ENCODE data around the gene MAN1B1.
A peak's percentile ranks its signal among the peaks of the same experiment; 100 is the strongest.
"Not testable (repeated sequence)": the region's sequence is repeated elsewhere in the genome, so short reads cannot be mapped to it uniquely, and the experiment has no call there.

The MAN1B1 gene

GRCh38 chr9:137052998-137053943 is 33.5 kb upstream of the MAN1B1 start:
- no peak for DNase-seq

DNA sequence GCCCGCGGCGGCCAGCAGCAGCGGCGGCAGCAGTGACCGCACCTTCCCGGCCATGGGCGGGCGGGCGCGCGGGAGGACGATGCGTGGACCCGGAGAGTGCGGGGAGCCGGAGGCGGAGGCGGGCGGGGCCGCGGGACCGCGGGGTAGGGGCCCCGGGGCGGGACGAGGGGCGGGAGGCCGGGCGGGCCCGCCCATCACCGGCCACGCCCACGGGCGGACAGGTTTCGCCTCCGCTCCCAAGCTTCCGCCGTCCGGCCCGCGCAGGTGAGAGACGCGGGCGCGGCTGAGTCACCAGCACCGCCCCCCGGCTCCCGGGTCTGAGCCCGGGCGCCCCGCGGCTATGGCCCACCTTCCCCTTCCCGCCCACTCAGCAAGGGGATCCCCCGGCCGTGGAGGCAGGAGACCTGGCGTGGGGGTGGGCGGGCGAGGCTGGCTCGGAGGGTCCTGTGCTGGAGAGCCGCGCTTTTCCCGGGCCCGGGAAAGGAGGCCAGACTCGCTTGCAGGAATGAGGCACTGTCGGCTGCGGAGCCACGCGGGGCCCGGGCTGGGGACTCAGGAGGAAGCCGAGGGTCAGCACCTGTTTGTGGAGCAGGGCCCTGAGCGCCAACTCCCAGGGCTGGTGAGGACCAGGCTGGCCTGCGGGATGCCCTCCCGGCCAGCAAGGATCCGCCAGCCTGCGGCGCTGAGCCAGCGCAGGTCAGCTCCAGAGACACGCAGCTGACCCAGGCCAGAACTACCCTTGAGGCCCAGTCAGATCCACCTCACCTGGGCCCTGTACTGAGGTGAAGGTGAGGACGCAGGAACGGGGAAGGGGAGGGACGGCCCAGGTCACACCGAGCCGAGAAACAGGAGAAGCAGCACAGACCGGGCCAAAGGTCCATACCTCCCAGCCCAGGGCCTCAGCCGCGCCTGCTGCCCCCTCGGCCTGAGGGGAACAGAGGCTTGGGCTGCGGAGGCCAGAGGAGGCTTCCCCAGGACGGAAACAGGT is 32.5 kb upstream of the MAN1B1 start, which contains the start of gene ENTPD2:
ENTPD2 (minus strand) TSS at position 118 of the 988 bp plus-strand sequence; CDS start at position 54, 64 bp downstream.
- DNase-seq, result no peak

DNA sequence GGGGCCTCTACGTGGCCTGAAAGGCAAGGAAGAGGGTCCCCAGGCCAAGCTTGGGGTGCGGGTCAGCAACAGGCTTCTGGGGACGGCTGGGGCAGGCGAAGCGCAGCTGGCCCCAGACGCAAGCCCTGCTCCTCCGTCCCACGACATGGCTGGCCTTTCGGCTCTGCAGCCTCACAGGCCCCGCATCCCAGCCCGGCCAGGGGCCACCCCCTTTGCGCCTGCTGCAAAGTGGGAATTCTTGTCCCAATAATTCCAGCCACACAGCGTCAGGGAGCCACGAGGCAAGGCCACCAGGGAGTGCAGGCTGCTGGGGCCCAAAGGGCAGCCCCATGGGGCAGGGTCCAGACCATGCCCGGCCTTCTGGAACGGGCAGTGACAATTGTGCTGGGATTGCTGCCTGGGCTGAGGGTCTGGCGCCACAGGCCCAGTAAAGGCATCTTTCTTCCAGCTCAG is 31.8 kb upstream of the MAN1B1 start:
- no peak for DNase-seq

DNA sequence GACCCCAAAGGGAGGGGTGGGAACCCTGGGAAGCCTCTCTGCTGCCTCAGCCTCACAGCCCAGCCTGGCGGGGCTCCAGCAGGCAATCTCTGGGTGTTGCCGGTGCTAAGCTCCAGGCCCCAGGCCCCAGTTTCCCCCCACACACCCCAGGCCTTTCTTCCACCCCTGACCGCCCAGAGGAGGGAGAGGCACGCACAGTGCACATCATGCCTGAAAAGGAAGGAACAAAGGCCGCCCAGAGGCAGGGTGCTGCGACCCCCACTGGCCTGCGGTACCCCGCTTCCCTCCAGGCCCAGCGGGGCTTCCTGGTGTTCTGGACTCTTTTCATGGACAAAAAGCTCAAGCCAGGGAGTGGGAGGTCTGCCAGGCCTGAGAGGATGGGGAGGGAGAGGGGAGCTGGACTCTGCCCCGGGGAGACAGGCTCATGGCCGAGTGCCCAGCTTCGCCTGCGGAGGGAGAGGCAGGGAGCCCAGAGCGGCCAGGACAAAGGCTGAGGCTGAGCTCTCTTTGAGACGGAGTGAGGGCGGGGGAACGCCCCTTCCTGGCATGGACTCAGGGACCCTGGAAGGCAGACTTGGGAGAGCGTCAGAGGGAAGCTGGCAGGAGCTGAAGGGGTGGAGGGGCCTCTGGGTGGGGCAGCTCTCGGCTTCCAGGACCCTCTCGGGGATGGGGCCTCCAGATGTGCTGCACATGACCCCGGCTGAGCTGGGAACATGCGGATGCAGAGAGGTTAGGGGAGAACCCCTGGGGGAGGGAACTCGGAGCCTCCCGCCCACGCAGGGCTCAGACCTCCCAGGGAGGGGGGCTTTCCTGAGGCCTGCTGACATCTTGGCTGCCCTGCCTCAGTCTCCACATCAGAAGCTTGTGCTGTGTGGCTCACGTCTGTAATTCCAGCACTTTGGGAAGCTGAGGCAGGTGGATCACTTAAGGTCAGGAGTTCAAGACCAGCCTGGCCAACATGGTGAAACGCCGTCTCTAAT is 31.1 kb upstream of the MAN1B1 start:
- DNase-seq, result no peak

- no peak for DNase-seq
Observed at GRCh38 chr9:137056739-137057415, 29.9 kb upstream of the MAN1B1 start.

- no peak for DNase-seq
Observed at GRCh38 chr9:137057545-137057944, 29.2 kb upstream of the MAN1B1 start.

DNA sequence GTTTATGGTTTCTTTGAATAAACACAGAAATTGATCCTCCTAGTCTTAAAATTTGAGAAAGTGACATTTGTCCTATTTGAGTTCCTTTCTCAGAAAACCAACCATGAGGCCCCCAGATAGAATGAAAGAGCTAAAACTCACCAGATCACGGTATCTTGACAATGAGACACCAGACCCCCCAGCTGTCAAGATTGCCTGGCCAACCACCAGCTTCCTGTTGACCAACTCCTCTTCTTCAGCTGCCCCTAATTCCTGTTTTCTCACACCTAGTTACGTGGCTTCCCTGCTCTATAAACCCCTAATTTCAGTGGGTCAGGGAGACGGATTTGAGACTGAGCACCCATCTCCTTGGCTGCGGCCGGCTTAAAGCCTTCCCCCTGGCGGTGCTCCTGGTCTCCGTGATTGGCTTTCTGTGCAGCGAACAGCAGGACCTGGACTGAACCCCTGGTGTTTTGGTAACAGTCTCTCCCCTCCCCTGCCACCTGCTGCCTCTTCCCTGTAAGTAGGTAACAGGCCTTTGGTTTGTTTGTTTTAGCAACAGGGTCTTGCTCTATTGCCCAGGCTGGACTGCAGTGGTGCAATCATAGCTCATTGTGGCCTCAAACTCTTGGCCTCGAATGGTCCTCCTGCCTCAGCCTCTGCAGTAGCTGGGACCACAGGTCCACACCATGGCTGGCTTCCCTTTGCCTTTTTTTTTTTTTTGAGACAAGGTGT is 28.1 kb upstream of the MAN1B1 start:
- no peak for DNase-seq

DNA sequence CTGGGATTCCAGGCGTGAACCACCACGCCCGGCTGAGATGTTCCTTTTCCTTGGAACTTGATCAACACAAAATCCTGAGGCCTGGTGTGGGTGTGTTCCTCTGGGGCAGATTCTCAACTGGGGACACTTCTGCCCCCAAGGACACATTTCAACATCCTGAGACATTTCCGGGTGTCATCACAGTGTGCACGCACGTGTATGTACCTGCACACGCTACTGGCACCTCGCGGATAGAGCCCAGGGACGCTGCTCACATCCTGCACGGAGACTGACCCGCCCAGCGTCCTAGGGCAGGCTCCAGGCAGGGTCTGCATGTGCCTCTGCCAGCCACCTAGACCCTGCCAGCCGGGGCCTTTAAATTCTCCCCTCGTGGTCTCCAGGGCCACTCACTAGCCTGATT is 24.4 kb upstream of the MAN1B1 start:
- no peak for DNase-seq

DNA sequence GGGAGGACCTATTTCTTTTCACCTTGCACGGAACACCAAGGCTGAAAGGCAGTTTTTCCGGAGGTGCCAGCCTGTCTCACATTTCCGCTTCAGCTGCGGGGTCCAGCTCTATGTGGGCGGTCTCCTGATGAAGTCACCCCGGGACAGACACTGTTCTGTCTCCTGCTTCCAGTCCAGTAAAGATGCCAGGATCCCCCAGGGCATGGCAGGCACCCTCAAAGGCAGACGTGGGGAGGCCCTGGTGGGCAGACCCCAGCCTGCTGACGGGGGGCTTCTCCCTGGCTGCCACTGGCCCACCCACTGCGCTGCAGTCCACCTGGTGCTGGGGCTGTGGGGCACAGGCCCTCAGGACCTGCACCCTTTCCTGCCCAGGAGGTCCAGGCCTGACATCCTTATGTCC is 24.0 kb upstream of the MAN1B1 start:
- DNase-seq, result not testable (repeated sequence)

- DNase-seq, result no peak
Observed at GRCh38 chr9:137063311-137064026, 23.3 kb upstream of the MAN1B1 start.

DNA sequence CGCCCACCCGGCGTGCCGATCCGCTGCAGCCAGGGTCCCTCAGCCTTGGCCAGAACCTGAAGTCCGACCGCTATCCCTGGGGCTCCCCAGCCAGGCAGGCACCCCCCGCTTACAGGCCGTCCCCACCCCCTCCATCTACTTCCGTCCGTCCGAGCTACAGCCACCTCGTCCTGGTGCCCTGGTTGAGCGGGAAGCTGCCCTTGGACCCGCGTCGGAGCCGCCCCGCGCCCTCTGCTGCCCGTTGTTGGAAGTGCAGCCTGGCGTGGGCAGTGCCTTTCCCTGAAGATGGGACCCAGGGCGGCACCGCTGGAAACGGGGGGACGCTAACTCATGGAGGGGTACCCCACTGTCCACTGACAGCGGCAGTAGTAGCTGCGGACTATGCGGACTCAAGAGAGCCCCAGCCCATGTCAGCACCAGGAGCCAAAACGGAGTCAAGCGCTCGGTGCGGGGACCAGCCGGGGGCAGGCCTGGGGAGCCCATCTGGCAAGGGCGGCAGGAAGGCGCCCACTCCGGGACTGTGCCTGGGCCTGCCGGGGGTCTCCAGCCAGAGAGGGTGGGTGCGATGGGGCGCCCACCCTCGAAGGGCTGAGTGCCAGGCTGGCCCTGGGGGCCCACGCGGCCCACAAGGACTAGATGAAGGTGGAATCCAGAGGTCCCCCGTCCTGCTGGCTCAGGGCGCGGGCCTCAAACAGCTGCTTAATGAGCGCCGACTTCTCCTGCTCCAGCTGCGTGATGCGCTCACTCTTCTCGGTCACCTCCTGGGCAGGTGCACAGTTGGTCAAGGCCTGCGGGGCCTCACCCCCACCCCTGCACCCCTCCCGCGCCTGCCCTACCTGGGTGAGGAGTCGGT is 22.5 kb upstream of the MAN1B1 start:
- peak in 1 of 2 experiments; percentile 33 for DNase-seq

GRCh38 chr9:137064880-137065164 is 22.0 kb upstream of the MAN1B1 start:
- DNase-seq, result no peak

DNA sequence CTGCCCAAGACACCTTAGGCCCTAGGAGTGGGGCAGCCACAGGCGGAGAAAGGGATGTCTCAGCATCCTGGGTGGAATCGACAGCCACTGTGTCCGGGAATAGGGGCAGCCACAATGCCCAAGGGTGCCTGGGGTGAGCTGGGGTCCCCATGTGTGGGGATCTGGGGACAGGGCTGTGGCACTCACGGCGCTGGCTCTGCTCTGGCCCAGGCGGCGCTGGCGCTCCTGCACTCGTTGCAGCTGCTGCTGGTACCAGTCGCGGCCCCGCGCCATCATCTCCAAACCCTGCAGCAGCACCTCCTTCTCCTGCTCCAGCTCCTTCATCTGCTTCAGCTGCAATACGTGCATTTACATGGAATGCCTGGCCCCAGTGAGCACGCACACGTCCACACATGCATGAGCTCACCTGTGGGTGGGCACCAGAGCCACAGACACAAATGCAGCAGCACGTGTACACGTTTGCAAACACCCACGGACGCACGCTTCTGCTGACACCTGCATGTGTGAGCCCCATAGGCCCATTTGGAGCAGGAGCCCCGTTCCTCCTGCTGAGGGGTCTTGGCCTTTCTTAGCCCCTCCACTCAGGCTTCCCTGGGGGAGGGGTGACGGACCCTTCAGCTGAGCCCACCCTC is 21.3 kb upstream of the MAN1B1 start:
- DNase-seq, result no peak

DNA sequence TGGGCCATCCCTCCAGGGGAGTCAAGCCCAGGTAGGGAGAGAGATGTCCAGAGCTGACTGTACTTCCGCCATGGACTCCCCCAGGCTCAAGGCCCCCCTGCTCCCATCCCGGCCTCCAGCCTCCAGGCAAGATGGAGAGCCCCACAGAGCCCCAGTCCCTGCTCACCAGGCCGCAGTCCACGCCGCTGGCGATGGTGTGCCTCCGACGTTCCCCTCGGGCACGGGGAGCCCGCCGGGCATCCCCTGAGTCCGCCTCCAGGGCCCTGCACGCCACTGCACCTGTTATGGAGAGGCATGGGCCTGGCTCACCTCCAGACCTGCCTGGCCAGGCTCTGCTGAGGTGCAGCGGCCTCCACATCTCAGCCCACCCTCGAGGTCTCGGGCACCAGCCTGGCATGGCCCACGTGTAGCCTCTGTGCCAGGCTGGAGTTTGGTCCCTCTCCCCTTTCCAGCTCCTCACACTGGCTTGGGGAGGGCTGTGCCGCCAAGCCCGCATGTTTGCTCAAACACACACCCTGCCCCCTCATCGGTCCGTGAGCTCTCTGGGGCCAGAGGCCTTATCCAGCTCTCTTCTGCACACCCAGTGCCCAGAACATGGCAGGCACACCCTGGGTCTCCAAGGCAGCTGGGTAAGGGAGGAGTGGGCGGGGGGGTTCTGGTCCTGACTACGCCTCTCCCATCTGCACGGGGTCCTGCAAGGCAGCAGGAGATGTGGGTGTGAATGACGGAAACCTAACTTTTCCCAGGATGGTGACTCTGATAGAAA is 20.5 kb upstream of the MAN1B1 start:
- no peak for DNase-seq

- peak; percentile 65 to 82 for DNase-seq
Observed at GRCh38 chr9:137067860-137068538, 18.8 kb upstream of the MAN1B1 start.

DNA sequence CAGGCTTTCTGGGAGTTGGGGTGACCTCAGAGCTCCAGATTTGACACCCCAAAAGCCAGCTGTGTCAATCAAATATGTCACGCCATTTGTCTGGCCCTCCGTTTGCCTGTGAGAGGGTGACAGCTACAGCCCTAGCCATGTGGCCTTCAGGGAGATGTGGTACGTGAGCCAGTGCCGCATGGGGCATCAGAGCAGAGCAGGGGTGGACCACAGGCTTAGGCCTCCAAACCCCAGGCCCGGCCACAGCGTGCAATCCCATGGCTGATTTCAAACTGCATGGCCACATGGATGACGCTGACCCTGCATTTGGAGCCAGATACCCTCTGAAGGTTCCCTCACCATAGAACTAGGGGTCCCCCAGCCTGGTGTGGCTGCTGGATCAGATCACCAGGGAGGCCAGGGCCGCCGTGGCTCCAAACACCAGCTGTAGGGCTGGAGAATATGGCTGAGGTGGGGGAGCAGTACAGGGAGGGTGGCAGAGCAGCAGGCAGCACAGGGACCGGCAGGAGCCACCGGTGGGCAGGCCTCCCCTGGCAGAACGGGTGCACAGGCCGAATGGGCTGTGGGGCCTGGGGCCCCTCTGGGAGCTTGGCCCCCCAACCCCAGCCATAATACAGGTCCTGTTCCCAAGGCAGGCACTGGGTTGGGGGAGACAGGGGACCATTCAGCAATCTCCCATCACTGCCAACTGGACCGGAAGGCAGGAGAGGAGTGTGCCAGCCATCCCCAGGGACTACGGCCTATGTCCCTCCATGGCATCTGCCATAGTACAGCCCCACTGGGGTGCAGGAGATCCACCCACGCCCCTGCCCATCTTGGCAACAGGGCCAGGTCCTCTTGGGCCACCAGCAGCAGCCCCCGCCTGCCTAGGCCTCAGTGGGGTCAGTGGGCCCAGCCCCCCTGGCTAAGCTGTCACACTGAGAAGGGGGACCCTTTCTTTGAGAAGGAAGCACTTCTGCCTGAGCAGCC is 18.0 kb upstream of the MAN1B1 start:
- DNase-seq, result no peak

Data from Kasumi-1 (cell line).